Neural cell (in vitro differentiated cells): ENCODE data around the gene FIBCD1.

Source experiments
- CTCF ChIP-seq: fragments of 450-650 bp; IDR thresholded peaks from 2 replicates; pipeline ENCODE4 v1.5.1; 2014; ENCODE audit warnings: antibody characterized with exemption, mild to moderate bottlenecking, moderate library complexity; ENCODE audit not compliant: poor library complexity, severe bottlenecking
- EP300 ChIP-seq: fragments of 450-650 bp; conservative IDR thresholded peaks from 2 replicates; pipeline ENCODE4 v1.6.1; 2014; ENCODE audit warnings: antibody characterized with exemption, mild to moderate bottlenecking, moderate library complexity; ENCODE audit not compliant: poor library complexity, severe bottlenecking
- EZH2 ChIP-seq: fragments of 200-600, 300-800 bp; shearing (Covaris generic), sonication (generic); IDR thresholded peaks from 2 replicates; pipeline ENCODE4 v1.6.1; 2014; ENCODE audit warnings: antibody characterized with exemption, low read length, borderline replicate concordance, mild to moderate bottlenecking; ENCODE audit not compliant: insufficient read depth, poor library complexity, severe bottlenecking
- POLR2AphosphoS5 ChIP-seq: IDR thresholded peaks from 2 replicates; pipeline ENCODE4 v1.6.1; 2012
- RAD21 ChIP-seq: fragments of 450-650 bp; conservative IDR thresholded peaks from 2 replicates; pipeline ENCODE4 v1.6.1; 2014; ENCODE audit warnings: antibody characterized with exemption, mild to moderate bottlenecking, moderate library complexity

- TF ChIP-seq CTCF (no peak), POLR2AphosphoS5 (no peak), EZH2 (no peak), EP300 (no peak), RAD21 (no peak)
Measured at GRCh38 chr9:130905902-130906734, 32.9 kb downstream of the FIBCD1 start.
